NCI-H1417 treated with DMSO at 0.1 percent for 48 hours (cell line): ENCODE data around the gene SOCS2.

ENCODE experiments used
- DNase-seq: peaks from one replicate; lab custom pipeline; 2025; lab: John Stamatoyannopoulos, UW

The SOCS2 gene

DNA sequence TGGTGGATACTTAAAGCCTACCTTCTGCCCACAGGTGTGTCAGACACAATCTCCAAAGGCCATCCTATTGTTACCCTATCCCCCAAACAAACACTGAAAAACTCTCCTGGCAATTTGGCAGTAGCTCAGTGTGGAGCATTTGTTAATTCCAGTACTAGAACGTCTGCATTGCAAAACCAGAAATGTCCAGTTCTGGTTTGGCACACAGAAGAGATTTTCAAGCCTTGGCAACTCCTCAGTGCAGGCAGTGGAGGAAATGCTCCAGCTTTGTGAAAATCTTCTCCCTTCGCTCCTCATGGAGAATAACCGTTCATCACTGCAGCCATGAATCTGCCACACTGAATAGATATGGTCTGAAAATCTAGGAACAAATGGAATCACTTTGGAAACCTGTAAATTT lies 5.3 kb upstream of the SOCS2 start:
- DNase-seq = no peak

DNA sequence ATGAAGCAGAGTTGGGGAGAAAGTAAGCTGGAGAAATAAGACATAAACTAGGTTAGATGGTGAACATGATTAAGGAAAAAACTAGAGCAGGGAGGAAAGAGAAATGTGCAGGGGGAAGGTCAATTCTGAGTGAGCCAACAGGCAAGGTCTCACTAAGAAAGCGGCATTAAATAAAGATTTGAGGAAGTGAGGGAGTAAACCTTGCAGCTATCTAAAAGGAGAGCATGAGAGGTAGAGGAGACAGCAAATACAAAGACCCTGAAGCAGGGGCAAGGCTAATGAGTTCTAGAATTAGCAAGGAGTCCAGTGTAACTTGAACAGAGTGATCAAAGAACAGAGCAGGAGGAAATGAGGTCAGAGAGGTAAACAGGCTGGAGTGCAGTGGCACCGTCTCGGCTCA lies 4.4 kb upstream of the SOCS2 start:
- DNase-seq = no peak

DNA sequence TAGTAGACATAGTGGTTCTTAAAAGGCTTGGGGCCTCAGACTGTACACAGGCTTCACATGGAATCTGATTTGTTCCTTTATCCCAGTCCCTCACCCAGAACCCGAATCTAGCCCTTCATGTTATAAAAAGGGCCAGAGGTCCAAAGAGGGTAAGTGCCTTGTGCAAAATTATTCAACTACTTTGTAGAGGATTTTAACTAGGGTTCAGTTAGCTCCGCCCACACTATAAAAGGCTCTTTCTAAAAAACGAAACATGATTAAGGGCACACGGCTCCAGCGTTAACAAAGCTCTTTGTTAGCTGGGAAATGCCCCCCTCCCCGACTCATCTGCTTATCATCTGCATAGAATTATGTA lies 3.2 kb upstream of the SOCS2 start:
- no peak for DNase-seq

DNA sequence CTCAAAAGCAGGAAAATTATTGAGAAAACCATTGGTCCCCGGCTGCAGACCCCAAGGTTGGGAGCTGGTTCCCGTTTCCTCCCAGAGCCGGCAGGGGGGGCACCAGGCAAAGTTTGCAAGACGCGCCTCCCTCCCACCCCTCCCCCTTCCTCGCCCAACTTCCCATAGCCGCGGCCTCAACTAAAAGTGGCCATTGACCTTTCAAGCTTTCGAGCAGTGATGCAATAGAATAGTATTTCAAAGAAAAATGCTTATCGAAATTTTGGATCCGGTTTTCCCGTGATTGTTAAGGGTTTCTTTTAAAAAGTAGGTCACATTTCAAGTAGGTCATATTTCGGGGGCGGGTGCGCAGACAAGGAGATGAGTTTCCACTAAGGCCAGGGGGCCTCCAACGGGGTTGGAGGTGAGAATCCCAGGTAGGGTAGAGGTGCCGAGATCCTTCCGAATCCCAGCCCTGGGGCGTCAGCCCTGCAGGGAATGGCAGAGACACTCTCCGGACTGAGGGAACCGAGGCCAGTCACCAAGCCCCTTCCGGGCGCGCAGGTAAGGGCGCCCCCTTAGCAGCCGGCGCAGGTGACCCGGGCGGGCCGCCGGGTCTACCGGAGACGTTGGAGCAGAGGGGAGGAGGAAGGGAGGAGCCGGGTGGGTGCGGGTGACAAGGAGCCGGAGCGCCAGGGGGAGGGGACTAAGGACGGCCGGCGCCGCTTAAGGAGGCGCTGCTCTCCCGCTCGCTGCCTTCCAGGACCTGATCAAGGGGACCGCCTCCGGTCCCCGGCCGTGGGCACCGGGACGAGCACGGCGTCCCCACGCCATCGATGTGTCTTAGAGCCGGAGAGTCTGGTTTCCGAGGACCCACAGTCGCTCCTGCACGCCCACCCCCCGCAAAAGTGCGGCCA lies 2.6 kb upstream of the SOCS2 start:
- no peak for DNase-seq

DNA sequence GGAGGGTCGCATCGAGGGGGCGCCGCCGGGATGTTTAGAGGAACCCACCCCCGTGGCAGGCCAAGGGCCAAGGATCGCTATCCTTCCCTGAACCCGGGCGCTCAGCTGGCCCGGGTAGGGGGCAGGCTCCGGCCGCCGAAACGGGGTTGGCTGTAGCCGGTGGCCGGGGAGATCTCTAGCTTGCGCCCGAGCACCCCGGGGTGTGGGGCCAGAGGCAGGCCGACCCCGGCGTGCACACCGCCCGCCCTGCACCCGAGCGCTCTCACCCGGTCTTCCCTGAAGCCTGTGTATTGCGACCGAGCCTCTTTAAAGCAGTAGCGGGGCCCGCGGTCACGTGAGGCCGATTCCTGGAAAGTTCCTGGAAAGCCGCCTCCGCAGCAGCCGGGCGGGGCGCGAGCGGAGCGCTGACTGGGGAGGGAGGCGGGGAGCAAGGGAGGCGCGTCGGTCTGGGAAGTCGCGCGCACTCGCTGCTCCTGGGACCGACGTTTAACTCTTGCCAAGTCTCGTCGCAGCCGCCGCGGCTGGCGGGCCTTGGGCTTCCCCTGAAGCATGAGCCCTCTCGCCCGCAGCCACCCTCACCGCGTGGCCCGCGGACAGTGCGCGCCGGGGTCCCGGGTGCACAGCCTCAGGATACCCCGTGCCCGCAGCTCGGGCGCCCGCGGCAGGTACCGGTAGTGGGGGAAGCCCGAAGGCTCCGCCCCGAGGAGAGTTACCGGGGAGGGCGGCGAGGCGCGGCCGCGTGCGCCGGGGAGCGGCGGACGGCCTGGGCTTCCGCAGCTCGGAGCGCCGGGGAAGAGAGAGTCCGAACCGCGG lies 1.7 kb upstream of the SOCS2 start:
- DNase-seq = peak; percentile 32

DNA sequence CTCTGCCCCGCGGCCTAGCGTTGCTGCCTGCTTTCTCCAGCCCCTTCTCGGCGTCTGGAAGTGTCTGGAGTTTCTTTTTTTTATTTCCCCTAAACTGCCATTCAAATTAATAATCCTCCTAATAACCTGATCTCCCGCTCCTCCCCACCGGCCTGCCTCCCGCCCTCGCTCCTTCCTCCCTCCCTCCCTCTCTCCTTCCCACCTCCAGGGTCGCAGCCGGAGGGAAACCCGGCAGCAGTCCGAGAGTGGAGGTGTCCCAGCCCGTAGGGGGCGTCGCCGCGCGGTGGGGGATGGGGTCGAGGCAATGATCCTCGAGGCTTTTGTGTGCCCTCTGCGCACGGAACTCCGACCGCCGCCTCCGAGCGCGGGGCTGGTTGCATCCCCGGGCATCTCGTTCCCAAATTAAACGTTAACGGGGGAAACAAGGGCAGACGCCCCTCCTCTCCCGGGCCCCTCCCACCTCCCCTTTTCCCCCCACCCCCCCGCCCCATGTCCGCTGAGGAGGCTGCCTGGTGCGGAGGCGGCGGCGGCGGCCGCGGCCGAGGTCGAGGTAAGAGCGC lies 1.0 kb upstream of the SOCS2 start:
- DNase-seq = no peak

DNA sequence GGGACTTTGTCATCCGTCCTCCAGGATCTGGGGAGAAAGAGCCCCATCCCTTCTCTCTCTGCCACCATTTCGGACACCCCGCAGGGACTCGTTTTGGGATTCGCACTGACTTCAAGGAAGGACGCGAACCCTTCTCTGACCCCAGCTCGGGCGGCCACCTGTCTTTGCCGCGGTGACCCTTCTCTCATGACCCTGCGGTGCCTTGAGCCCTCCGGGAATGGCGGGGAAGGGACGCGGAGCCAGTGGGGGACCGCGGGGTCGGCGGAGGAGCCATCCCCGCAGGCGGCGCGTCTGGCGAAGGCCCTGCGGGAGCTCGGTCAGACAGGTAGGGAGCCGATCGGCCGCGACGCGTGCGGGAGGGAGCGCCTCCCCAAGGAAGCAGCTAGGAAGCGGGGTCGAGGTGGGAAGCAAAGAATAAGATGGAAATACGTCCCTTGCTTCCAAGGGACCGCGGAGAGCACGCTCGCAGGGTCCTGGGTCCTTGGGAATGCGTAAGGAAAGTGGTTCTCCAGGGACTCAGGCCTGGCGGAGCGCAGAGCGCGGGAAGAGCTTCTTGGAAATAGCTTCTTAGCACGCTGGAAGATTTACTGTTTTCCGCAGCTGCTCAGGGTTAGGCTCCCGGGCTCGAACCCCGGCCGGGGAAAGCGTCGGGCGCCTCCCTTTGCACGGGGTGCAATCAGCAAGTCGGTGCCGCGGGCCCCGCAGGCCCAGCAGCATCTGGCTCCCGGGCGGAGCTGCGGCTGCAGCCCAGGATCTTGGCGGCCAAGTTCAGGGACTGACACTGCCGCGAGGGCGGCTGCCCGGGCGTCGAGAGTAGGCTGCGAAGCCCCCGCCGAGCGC lies 457 bp downstream of the SOCS2 start:
- DNase-seq = no peak

DNA sequence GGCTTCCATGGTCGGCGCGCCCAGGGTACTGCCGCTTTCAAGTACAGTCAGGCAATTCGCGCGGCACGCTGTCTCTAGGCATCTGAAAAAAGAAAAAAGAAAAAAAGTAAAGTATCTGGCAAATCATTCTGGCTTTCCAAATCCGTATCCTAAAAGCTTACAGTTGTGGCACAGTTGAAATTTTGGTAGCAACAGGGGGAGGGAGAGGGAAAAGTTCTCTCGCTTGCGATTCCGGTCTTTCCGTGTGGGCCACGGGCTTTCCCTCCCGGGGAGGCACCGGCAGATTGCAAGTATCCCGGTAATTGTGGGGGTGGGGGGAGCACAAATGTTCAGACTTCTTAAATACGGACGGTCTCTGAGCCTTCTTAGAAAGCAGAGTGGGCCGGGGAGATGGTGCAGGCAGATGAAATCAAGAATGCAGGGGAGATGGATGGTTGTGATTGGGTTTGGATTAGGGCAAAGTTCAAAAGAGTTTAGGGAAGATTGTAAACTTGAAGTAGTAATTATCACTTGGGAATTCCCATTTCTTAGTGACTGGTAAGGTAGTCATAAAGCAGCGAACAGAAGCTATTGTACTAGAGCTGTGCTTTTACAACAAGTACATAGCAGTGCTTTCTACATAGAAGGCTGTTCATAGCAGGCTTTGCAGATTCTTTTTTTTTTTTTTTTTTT lies 1.2 kb downstream of the SOCS2 start:
- DNase-seq = no peak

DNA sequence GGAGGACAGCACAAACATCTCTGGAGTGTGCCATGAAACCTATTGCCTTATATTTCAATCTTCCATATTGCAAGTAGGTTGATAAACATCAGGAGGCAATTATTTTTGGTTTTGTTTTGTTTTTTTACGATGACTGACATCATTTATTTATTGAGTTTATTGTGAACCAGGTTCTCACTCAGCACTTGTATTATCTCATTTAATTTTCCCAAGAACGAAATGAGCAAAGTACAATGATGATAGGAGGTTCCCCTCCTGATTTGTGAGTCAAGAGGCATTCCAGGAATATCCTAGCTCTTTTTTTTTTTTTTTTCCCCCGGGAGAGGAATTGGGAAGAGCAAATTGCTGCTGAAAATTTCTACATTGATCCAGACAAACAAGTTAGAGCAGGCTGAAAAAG lies 4.7 kb downstream of the SOCS2 start:
- DNase-seq = no peak

DNA sequence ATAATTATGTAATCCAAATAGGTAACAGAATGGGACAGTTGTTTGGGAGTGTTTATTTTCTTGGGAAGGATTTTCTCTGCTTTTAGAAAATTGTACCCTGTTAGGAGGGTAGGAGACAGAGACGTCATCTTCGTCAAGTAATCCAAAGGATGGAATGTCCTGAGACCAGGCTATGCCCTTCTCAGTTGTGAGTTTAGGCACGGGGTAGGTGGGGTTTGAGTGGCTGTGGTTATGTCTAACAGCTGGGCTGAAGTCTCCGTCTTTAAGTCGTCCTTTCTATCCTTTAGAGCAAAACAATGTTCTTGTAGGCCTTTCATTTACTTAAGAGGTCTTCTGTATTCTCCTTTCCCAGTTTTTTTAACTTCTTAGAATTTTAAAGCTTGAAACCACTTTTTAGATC lies 5.7 kb downstream of the SOCS2 start:
- DNase-seq = no peak

DNA sequence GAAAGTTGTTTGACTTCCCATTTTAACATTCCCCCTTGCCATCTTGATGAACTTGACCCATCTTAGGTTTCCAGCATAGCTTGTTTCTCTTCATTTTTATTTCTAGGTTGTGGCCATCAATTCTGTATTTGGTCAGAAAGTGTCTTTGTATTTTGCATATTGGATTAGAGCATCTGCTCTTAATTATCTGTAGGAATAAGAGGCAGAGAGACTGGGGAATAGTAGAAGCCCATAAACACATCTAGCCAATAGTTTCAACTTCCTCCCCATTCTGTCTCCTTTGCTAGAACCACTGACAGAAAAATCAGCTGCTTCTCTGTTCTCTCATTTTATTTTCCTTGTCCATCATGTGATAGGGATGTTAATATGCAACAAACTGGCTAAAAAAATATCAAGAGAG lies 8.2 kb downstream of the SOCS2 start:
- DNase-seq = no peak

DNA sequence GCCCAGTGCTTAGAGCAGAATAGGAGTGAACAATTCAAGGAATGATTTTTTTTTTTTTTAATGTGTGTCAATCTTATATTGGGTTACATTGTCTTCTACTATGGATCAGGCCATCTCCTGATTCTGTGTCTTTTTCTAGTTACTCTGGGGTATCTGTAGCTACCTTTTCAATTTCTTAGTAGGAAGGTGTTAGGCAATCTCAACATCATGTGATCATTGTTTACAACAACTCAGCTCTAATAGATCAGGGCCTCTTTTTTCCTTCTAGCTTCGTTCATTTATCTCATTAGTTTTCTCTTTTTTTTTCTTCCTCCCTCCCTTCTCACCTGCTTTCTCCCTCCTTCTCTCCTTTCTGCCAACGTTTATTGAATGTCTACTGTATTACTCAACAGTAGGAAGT lies 8.9 kb downstream of the SOCS2 start:
- no peak for DNase-seq

DNA sequence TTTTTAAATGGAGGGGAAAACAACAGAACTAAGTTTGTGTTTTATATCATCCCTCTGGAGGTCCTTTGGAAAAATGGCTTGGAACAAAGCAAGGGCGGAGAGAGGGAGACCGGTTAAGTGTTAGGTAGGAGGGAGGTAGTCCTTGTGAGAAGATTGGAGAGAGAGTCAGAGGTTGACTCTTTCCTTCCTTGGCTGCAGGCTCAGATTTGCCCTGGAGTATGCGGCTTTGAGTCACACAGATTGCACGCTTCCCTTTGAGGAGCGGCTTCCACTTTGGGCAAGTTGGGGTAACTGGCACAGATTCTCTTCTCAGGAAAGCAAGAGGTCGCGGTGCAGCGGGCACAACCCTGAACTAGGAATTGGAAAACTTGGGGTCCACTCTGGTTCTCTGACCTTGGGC lies 9.9 kb downstream of the SOCS2 start:
- no peak for DNase-seq

DNA sequence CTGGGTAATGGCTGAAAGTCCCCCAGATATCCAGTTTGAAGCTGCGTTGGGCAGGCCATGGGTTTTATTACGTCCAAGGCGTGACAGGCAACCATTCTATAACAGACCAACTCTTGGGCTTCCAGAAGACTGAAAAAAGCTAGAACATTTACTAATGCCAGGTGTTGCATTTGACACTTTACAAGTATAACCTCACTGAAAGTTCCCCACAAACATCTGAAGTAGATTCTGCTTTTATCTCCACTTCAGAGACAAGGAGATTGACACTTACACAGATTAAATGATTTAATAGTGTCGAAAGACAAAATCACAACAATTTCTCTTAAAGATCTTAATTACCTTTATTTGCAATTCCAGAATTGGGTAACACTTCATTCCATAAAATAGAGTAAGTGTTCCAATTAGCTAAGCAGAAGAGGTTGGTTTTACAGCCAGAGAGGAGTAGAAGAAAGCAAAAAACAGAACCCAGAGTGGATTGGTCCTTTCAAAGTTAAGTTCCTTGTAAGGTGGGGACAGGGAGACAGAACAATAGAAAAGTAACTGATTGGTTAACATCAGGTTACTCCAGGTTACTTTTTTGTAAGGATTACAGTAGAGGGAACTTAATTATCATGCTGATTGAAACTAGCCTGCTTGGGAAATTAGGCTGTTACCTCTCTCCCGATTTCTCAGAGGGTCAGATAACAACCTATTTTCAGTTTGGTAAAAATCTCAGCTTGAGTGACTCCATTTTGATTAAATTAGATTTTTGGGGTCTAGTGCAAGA lies 11.3 kb downstream of the SOCS2 start:
- no peak for DNase-seq

DNA sequence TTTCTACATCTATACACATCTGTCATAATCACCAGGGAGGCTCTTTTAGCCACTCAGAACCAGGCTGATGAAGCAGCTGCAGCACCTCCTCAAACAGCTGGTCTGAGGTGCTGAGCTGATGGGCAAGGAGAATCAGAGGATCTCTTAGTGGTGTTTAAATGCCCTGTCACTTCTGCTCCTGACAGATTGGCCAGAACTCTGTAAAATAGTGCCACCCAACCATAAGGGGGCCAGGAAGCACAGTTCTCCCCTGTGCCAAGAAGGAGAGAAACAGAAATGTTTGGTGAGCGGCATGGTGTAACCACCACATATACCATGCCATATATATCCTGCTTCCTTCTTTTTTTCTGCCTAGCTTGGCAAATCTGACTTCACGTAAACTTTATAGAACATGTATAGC lies 12.8 kb downstream of the SOCS2 start:
- DNase-seq = no peak

DNA sequence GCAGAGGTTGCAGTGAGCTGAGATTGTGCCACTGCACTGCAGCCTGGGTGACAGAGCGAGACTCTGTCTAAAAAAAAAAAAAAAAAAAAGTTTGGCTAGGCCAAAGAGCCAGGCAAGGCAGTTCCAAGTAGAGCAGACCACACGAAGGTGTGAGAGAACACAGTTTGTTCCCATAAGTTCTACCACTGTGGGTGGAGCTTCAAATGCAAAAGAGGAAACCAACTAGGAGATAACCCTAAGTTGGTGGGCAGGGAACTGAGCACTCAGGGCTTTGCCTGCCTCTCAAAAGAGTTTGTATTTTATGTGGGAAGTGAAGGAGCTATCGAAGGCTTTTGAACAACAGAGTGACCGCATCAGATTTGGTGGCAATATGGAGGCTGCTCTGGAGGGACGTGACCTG lies 15.1 kb downstream of the SOCS2 start:
- no peak for DNase-seq

DNA sequence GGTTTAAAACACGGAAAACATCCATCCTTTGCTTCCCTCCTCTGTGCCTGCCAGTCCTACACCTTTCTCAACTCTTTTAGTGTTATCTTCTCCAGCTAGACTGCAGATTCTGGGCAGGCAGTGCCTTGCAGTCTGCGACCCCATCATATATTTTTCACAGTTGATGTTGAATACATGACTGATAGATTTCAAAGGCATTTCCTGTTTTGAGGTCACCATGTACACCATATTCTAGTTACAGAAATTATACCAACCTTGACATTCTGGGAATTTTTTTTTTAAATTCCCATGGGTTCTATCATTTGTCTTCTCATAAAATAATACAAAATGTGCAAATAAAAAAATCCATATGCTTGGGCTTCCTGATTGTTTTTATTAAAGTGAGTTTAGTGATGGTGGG lies 16.6 kb downstream of the SOCS2 start:
- DNase-seq = no peak

DNA sequence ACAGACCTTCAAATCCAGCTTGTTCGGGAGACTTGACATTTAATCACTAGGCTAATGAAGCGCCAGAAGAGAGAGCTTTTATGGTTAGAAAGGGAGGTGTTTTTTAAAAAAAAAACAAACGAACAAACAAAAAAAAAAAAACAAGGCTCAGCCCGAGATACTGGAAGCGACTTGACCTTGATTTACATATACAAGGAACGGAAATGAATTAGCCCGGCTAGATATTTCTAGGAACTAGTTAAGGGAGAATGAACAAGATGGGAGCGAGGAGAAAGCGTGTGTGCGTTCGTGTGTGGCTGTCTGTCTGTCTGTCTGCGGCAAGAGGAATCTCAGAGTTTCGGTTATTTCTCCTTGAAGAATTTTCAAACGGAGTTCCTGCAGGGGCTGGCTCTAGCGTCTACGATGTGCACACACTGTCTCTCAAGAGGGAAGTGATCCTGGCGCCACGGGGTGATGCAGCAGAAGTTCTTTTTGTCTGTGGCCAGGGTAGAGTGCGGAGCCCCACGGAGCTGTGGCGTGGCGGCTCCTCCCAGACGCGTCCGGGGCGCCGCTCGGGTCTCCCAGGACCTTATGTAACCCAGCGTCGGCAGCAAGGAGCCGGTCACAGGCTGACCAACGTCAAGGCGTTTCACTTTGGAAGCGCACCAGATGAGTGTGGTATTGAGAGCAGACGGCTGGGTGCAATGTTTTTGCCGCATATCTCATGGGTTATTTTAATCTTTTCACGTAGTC lies 18.8 kb downstream of the SOCS2 start:
- no peak for DNase-seq

DNA sequence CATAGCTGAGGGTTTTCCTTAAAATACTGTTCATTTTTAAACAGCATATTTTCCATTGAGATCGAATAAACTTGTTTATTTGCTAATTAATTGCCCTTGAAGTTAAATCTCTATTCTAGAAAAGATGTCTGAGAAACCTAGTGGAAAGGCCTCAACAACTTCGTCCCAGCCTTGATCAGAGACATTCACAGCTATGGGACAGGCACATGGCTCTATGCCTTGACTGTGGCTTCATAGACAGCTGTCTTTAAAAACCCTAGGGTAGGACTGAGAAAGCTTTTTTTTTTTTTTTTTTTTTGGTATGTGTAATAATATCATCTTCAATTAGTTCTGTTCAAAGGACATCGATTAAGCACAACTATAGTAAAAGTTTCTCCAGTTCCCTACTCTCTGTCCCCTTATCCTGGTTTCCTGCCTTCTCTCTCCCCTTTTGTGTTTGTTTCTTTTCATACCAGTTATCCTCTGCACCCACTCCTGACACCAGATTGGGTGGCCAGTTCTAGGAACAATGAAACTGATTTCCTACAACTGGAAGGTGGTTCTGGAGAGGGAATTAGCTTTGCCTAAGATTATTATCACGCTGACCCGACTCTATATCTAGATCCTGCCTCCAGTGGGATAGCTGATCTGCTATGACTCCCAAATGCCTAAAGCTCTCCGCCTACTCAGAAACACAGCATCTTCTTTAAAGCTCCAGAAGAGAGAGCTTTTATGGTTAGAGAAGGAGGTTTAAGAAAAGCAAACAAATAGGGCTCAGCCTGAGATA lies 20.3 kb downstream of the SOCS2 start:
- DNase-seq = no peak
